Common myeloid progenitor, CD34-positive (primary cell): Measurements from ENCODE around the gene GOLIM4.
A peak's percentile ranks its signal among the peaks of the same experiment; 100 is the strongest.

Experiments used
- CTCF ChIA-PET: fragments of 350-600 bp; sonication (Branson Sonifier 250); formaldehyde crosslinking; loops from one replicate; lab custom pipeline; 2021; ENCODE audit warnings: antibody characterized with exemption; lab: Charles Lee
- POLR2A ChIA-PET: fragments of 350-600 bp; sonication (Branson Sonifier 250); formaldehyde crosslinking; loops from one replicate; lab custom pipeline; 2021; ENCODE audit warnings: antibody characterized with exemption; lab: Charles Lee
- DNase-seq, 3 donors: peaks; one replicate each; pipeline versions ENCODE4 v3.0.0 to v3.0.0-alpha.2; 2013
- H3K27ac ChIP-seq, 2 experiments: 1 replicate in 1 of 2; 2 replicates in 1 of 2; pipeline ENCODE4 v1.7.0; 2013; ENCODE audit warnings: inconsistent platforms in 2 of 2, low read length in 2 of 2, mild to moderate bottlenecking in 2 of 2, low read depth in 1 of 2, moderate library complexity in 1 of 2; ENCODE audit not compliant: severe bottlenecking in 2 of 2, insufficient read depth in 1 of 2, poor library complexity in 1 of 2
- H3K27me3 ChIP-seq, 5 experiments: replicated peaks in 2 of 5; 1 replicate in 3 of 5; 2 replicates in 2 of 5; pipeline versions ENCODE4 v1.6.1 to v1.7.0; 2013; ENCODE audit warnings: low read length in 4 of 5, mild to moderate bottlenecking in 2 of 5, moderate library complexity in 2 of 5, inconsistent platforms in 1 of 5; ENCODE audit not compliant: insufficient read depth in 5 of 5, control insufficient read depth in 4 of 5
- H3K36me3 ChIP-seq, 4 experiments: 1 replicate in 2 of 4; 2 replicates in 2 of 4; pipeline versions ENCODE4 v1.6.1 to v1.7.0; 2013; ENCODE audit warnings: low read length in 3 of 4, control low read depth in 1 of 4, mild to moderate bottlenecking in 1 of 4; ENCODE audit not compliant: control insufficient read depth in 4 of 4, insufficient read depth in 4 of 4
- H3K4me1 ChIP-seq, 4 experiments: 1 replicate in 3 of 4; 2 replicates in 1 of 4; pipeline versions ENCODE4 v1.6.1 to v1.7.1; 2013; ENCODE audit warnings: low read length in 3 of 4, mild to moderate bottlenecking in 3 of 4, control low read depth in 1 of 4, inconsistent platforms in 1 of 4, moderate library complexity in 1 of 4; ENCODE audit not compliant: control insufficient read depth in 4 of 4, insufficient read depth in 4 of 4; ENCODE audit errors: control extremely low read depth in 1 of 4
- H3K4me3 ChIP-seq, 7 experiments: 1 replicate in 4 of 7; 2 replicates in 3 of 7; pipeline versions ENCODE4 v1.5.1 to v1.7.0; 2013; ENCODE audit warnings: mild to moderate bottlenecking in 7 of 7, low read length in 6 of 7, moderate library complexity in 6 of 7, inconsistent platforms in 2 of 7, low read depth in 2 of 7, control low read depth in 1 of 7; ENCODE audit not compliant: insufficient read depth in 4 of 7, control insufficient read depth in 1 of 7; ENCODE audit errors: extremely low read depth in 1 of 7
- H3K9me3 ChIP-seq, 5 experiments: 1 replicate in 4 of 5; 2 replicates in 1 of 5; pipeline versions ENCODE4 v1.6.1 to v1.7.1; 2013; ENCODE audit warnings: low read length in 4 of 5, mild to moderate bottlenecking in 2 of 5, inconsistent platforms in 1 of 5, low read depth in 1 of 5, moderate library complexity in 1 of 5; ENCODE audit not compliant: control insufficient read depth in 4 of 5, insufficient read depth in 2 of 5; ENCODE audit errors: control extremely low read depth in 1 of 5
- WGBS: methylation state at CpG from one replicate; pipeline ENCODE4 v1.1.5; 2013; ENCODE audit not compliant: insufficient coverage; 5-methylcytosine and 5-hydroxymethylcytosine counted together

The GOLIM4 gene

DNA sequence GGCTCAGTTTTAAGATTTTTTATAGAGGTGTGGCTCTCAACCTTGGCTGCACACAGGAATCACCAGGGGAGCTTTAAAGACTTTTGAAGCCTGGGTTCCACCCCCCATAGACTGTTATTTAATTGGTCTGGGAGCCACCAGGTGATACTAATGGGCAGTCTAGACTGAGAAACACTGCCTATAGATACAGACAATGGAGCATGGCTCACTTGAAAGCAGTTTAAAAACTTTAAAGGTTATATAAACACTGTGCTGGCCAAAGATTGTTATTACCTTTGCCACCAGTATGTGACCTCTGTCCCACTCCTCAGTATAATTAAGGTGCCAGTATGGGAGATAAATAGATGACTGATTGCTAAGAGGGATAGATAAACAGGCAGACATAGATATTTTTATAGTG, 3.8 kb downstream of the GOLIM4 start:
- ChIA-PET CTCF (interaction anchor here (0.7 to 1.3 kb wide), 2 partner anchors 44 to 75 kb away, joined by 3 to 5 read pairs; no protein-coding TSS in a partner anchor), POLR2A (no interaction called here)
- no peaks in the 10 kb centered on the region for H3K36me3 ChIP-seq
- H3K9me3 ChIP-seq: no peaks in the 10 kb centered on the region
- H3K27ac ChIP-seq: peak overlapping the region in 1 of 2 experiments; percentile 6
- no peaks in the 10 kb centered on the region for H3K27me3 ChIP-seq
- DNase-seq: no peak
- H3K4me1 ChIP-seq: peaks cover 15 to 68% (median 44%) of the 10 kb centered on the region in 4 experiments
- H3K4me3 ChIP-seq: no peak overlapping the region

DNA sequence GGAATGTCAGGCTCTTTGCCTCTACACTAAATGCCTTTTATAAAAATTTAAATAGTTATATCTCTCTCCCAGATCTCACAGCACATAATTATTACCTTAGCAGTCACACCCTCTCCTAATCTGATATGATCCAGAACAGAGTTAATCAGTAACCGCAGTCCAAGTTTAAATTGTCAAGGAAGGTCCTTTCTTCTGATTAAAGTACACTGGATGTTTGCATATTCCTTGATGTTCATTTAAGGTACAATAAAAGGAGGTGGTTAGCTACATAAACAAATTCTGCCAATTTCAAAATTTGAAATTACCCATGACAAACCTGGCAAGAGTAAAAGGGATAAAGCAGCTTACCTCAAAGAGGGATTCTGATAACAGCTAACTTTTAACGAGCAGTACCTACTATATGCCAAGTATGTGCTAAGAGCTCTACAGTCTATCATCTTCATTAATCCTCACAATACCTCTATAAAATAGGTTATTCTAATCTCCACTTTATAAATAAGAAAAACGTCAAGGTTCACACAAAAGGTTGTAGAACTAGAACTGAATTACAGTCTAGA, 4.3 kb downstream of the GOLIM4 start:
- ChIA-PET POLR2A (no interaction called here), CTCF (interaction anchor here (0.7 to 1.3 kb wide), 2 partner anchors 44 to 75 kb away, joined by 3 to 5 read pairs; no protein-coding TSS in a partner anchor)
- WGBS: 80% methylated on average over 1 of the region's 3 CpGs
- Histone ChIP-seq H3K9me3 (no peaks in the 10 kb centered on the region), H3K27ac (no peak overlapping the region), H3K27me3 (no peaks in the 10 kb centered on the region), H3K4me1 (peaks cover 15 to 62% (median 39%) of the 10 kb centered on the region in 4 experiments), H3K4me3 (no peak overlapping the region), H3K36me3 (no peaks in the 10 kb centered on the region)
- no peak for DNase-seq

DNA sequence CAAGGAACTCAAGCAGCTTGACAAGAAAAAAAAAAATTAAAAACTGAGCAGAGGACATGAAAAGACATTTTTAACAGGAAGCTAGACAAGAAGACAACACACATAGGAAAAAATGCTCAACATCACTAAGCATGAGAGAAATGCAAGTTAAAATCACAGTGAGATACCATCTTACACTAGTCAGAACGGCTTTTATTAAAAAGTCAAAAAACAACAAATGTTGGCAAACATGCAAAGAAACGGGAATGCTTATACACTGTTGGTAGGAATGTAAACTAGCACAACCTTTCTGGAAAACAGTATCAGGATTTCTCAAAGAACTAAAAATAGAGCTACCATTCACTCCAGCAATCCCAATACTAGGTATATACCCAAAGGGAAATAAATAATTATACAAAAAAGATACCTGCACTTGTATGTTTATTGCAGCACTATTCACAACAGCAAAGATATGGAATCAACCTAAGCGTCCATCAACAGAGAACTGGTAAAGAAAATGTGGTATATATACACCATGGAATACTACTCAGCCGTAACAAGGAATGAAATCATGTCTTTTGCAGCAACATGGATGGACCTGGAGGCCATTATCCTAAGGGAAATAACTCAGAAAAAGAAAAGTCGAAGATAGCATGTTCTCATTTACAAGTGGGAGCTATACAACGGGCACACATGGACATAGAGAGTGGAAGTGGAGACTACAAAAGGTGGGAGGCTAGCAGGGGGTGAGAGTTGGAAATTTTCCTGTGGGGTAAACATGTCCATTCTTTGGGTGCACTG, 5.2 kb downstream of the GOLIM4 start:
- POLR2A ChIA-PET: no interaction called here
- H3K9me3 ChIP-seq: no peaks in the 10 kb centered on the region
- H3K27ac ChIP-seq: no peak overlapping the region
- H3K36me3 ChIP-seq: no peaks in the 10 kb centered on the region
- H3K4me3 ChIP-seq: no peak overlapping the region
- no peak for DNase-seq
- no peaks in the 10 kb centered on the region for H3K27me3 ChIP-seq
- 95% methylated on average over 3 of the region's 6 CpGs for WGBS
- peaks cover 15 to 63% (median 37%) of the 10 kb centered on the region in 4 experiments for H3K4me1 ChIP-seq
- CTCF ChIA-PET: interaction anchor here (1.0 to 1.2 kb wide), 3 partner anchors 11 to 76 kb away, joined by 3 to 4 read pairs (median 3); no protein-coding TSS in a partner anchor

- peaks cover 15 to 54% (median 30%) of the 10 kb centered on the region in 4 experiments for H3K4me1 ChIP-seq
- H3K9me3 ChIP-seq: no peaks in the 10 kb centered on the region
- no peak overlapping the region for H3K27ac ChIP-seq
- ChIA-PET CTCF (interaction anchor here (1.0 to 1.1 kb wide), 2 partner anchors 9 to 36 kb away, joined by 3 to 5 read pairs; no protein-coding TSS in a partner anchor), POLR2A (interaction anchor here (0.6 kb wide), 1 partner anchor 9 kb away, joined by 3 read pairs; no protein-coding TSS in a partner anchor)
- no peaks in the 10 kb centered on the region for H3K36me3 ChIP-seq
- no peak for DNase-seq
- no peaks in the 10 kb centered on the region for H3K27me3 ChIP-seq
- H3K4me3 ChIP-seq: no peak overlapping the region
- WGBS: 100% methylated on average over 1 of the region's 4 CpGs
Observed at GRCh38 chr3:168089179-168089771, 6.4 kb downstream of the GOLIM4 start.

- no peaks in the 10 kb centered on the region for H3K27me3 ChIP-seq
- ChIA-PET POLR2A (interaction anchor here (0.6 kb wide), 1 partner anchor 8 kb away, joined by 3 read pairs; no protein-coding TSS in a partner anchor), CTCF (interaction anchor here (0.9 to 1.3 kb wide), 7 partner anchors 9 to 77 kb away, joined by 3 to 5 read pairs (median 3); no protein-coding TSS in a partner anchor)
- no peaks in the 10 kb centered on the region for H3K9me3 ChIP-seq
- WGBS: 92% methylated on average over 1 of the region's 3 CpGs
- no peaks in the 10 kb centered on the region for H3K36me3 ChIP-seq
- DNase-seq: peak; percentile 29 to 46 (median 42)
- no peak overlapping the region for H3K4me3 ChIP-seq
- peaks cover 7 to 49% (median 21%) of the 10 kb centered on the region in 4 experiments for H3K4me1 ChIP-seq
- H3K27ac ChIP-seq: no peak overlapping the region
Observed at GRCh38 chr3:168088106-168088720, 7.5 kb downstream of the GOLIM4 start.

DNA sequence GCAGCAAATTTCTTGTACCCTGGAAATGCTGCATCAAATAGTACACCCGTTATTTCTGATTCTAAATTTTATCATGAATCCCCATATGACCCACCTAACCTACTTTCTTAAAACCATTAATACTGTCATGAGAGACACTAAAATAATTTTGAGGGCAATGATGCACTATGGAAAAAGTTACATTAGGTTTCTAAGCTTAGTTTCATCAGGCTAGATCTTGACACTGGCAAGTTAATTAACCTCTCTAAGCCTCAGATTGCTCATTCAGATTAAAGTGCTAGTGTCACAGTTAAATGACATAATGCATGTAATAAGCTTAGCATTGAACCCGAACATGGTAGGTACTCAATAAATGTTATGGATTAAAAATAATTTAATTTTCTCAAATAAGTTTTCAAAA, 8.2 kb downstream of the GOLIM4 start:
- Histone ChIP-seq H3K4me1 (peaks cover 2 to 42% (median 17%) of the 10 kb centered on the region in 4 experiments), H3K9me3 (no peaks in the 10 kb centered on the region), H3K27me3 (no peaks in the 10 kb centered on the region), H3K36me3 (no peaks in the 10 kb centered on the region), H3K4me3 (no peak overlapping the region), H3K27ac (no peak overlapping the region)
- WGBS: no CpG with 5 or more reads among the region's 2 CpGs
- ChIA-PET POLR2A (no interaction called here), CTCF (interaction anchor here (0.9 to 1.3 kb wide), 6 partner anchors 8 to 78 kb away, joined by 3 to 4 read pairs (median 3); no protein-coding TSS in a partner anchor)
- DNase-seq: no peak
